ENCODE results near the gene ACTR6. TPM values are rescaled to one million over a fixed set of nuclear protein-coding genes. Genes with fewer than 3 reads are reported as not detected.
A peak's percentile ranks its signal among the peaks of the same experiment; 100 is the strongest.

ACTR6 gene
- 29.8 and 35.4 TPM in 2 replicates for total RNA-seq

- H3K27ac Mint-ChIP-seq = peak within 1 kb of the TSS; percentile 100
- peaks cover 4% of the 10 kb centered on the region for H3K36me3 Mint-ChIP-seq (ENCODE audit: low read depth)
- peak within 1 kb of the TSS; percentile 100 for H3K4me3 Mint-ChIP-seq
- intact Hi-C loops (cut with micrococcal nuclease) = loop anchor here (1.0 to 10.0 kb wide), 9 partner anchors 36 to 1698 kb away; partner anchors contain the start of genes DEPDC4, SCYL2, SLC25A3 and TMPO
- H3K4me1 Mint-ChIP-seq (ENCODE audit: low read depth) = peaks cover 39% of the 10 kb centered on the region
- no peaks in the 10 kb centered on the region for H3K9me3 Mint-ChIP-seq
- no peaks in the 10 kb centered on the region for H3K27me3 Mint-ChIP-seq (ENCODE audit: insufficient read depth)
- peak; percentile 94 for DNase-seq (ENCODE audit: low spot score)
Observed at GRCh38 chr12:100200463-100201181, at the start of gene ACTR6. ACTR6 (plus strand) TSS chr12:100200815; CDS start chr12:100200852, 37 bp downstream.

GRCh38 chr12:100151769-100152168 is 48.8 kb upstream of the ACTR6 start:
- H3K27me3 Mint-ChIP-seq (ENCODE audit: insufficient read depth) = no peaks in the 10 kb centered on the region
- H3K4me1 Mint-ChIP-seq (ENCODE audit: low read depth) = peaks cover 16% of the 10 kb centered on the region
- intact Hi-C loops (cut with micrococcal nuclease) = no loop called here
- H3K27ac Mint-ChIP-seq = no peak overlapping the region
- H3K36me3 Mint-ChIP-seq (ENCODE audit: low read depth) = peaks cover 2% of the 10 kb centered on the region
- H3K4me3 Mint-ChIP-seq = no peak overlapping the region
- no peaks in the 10 kb centered on the region for H3K9me3 Mint-ChIP-seq
- no peak for DNase-seq (ENCODE audit: low spot score)

DNA sequence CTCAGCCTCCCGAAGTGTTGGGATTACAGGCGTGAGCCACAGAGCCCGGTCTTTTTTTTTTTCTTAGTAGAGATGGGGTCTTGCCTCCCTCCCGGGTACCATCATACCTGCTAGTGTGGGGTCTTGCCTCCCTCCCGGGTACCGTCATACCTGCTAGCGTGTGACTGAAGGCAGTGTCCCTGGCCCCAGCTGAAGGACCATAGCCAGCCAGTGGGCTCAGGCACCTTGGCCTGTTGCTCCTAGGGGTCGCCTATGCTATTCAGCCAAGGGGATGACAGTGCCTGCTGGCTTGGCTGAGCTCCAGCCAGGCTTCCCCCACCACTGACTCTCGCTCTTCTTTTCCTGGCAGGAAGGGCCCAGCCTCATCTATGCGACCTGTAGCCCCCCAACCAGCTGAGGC is 47.5 kb upstream of the ACTR6 start:
- Mint-ChIP-seq H3K4me3 (no peak overlapping the region), H3K4me1 (ENCODE audit: low read depth) (peaks cover 16% of the 10 kb centered on the region), H3K36me3 (ENCODE audit: low read depth) (peaks cover 4% of the 10 kb centered on the region), H3K9me3 (no peaks in the 10 kb centered on the region), H3K27me3 (ENCODE audit: insufficient read depth) (no peaks in the 10 kb centered on the region), H3K27ac (no peak overlapping the region)
- intact Hi-C loops (cut with micrococcal nuclease) = no loop called here
- DNase-seq (ENCODE audit: low spot score) = no peak

- no peaks in the 10 kb centered on the region for H3K9me3 Mint-ChIP-seq
- H3K36me3 Mint-ChIP-seq (ENCODE audit: low read depth) = peaks cover 3% of the 10 kb centered on the region
- peak; percentile 64 for DNase-seq (ENCODE audit: low spot score)
- no peak overlapping the region for H3K4me3 Mint-ChIP-seq
- H3K27me3 Mint-ChIP-seq (ENCODE audit: insufficient read depth) = no peaks in the 10 kb centered on the region
- intact Hi-C loops (cut with micrococcal nuclease) = loop anchor here (1.0 kb wide), 2 partner anchors 46 to 400 kb away; partner anchors contain the start of gene ACTR6
- no peak overlapping the region for H3K27ac Mint-ChIP-seq
- peaks cover 10% of the 10 kb centered on the region for H3K4me1 Mint-ChIP-seq (ENCODE audit: low read depth)
Observed at GRCh38 chr12:100154474-100155247, 46.0 kb upstream of the ACTR6 start.

GRCh38 chr12:100156731-100157426 is 43.7 kb upstream of the ACTR6 start:
- intact Hi-C loops (cut with micrococcal nuclease) = no loop called here

DNA sequence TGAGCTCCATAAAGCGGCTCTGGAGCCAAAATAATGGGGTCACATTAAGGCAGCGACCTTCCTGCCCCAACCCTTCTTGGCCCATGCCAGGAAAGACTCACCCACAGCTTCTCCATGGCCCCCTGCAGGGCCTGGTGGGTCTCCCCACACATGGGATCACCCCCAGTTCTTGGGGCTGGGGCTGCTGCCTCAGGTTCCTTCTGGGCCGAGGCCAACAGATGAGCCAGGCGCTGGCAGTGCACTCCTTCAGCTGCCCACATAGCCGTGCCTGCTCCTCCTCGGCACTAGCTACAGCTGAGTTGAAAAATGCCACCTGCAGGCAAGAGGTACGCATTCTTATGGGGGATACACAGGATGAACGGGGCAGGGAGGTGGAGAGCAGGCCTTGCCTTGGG is 43.2 kb upstream of the ACTR6 start:
- no peak overlapping the region for H3K4me3 Mint-ChIP-seq
- no peaks in the 10 kb centered on the region for H3K9me3 Mint-ChIP-seq
- no peak for DNase-seq (ENCODE audit: low spot score)
- intact Hi-C loops (cut with micrococcal nuclease) = no loop called here
- no peaks in the 10 kb centered on the region for H3K27me3 Mint-ChIP-seq (ENCODE audit: insufficient read depth)
- H3K27ac Mint-ChIP-seq = no peak overlapping the region
- peaks cover 7% of the 10 kb centered on the region for H3K36me3 Mint-ChIP-seq (ENCODE audit: low read depth)
- H3K4me1 Mint-ChIP-seq (ENCODE audit: low read depth) = peaks cover 10% of the 10 kb centered on the region

More at GRCh38 chr12:100156731-100157426, 43.7 kb upstream of the ACTR6 start:
- Mint-ChIP-seq H3K4me1 (ENCODE audit: low read depth) (peaks cover 10% of the 10 kb centered on the region), H3K27me3 (ENCODE audit: insufficient read depth) (no peaks in the 10 kb centered on the region), H3K27ac (no peak overlapping the region), H3K36me3 (ENCODE audit: low read depth) (peaks cover 7% of the 10 kb centered on the region), H3K4me3 (no peak overlapping the region), H3K9me3 (no peaks in the 10 kb centered on the region)
- DNase-seq (ENCODE audit: low spot score) = no peak

GRCh38 chr12:100158535-100158934 is 42.1 kb upstream of the ACTR6 start:
- Mint-ChIP-seq H3K36me3 (ENCODE audit: low read depth) (peaks cover 7% of the 10 kb centered on the region), H3K27ac (no peak overlapping the region), H3K4me1 (ENCODE audit: low read depth) (peaks cover 12% of the 10 kb centered on the region), H3K4me3 (no peak overlapping the region), H3K9me3 (no peaks in the 10 kb centered on the region), H3K27me3 (ENCODE audit: insufficient read depth) (no peaks in the 10 kb centered on the region)
- DNase-seq (ENCODE audit: low spot score) = no peak
- intact Hi-C loops (cut with micrococcal nuclease) = no loop called here

DNA sequence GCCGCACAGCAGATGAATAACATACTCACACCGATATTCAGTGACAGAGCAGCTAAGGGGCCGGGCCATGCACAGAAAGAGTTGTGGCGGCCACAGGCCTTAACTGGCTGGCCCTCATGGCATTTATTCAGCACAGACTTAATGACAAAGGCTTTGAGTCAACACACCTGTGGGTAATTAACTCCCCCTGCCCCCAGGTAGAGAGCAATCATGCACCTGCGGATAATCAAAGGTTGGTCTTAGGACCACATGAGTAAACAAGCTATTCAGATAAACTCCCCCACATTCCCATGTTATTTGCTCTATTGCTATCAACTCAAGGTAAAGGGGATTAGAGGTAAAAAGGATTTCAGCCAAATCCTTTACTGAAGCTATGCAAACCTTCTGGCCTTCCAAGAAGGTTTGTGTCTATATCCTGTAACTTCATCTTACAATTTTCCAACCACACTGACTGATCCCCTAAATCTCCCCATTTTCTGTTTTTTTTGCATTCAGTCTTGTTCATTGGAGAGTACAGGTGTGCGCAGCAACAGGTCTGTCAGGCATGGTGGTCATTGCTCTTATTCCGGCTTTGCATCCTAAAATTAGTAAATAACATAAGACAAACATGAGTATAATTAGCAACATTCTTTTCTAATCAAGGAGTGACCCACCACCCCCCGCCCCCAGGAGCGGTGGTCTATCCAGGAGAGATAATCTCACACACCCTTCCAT is 41.1 kb upstream of the ACTR6 start:
- no peak for DNase-seq (ENCODE audit: low spot score)
- Mint-ChIP-seq H3K9me3 (no peaks in the 10 kb centered on the region), H3K27ac (no peak overlapping the region), H3K4me3 (no peak overlapping the region), H3K4me1 (ENCODE audit: low read depth) (peaks cover 19% of the 10 kb centered on the region), H3K27me3 (ENCODE audit: insufficient read depth) (no peaks in the 10 kb centered on the region), H3K36me3 (ENCODE audit: low read depth) (peaks cover 7% of the 10 kb centered on the region)
- intact Hi-C loops (cut with micrococcal nuclease) = no loop called here

- H3K4me1 Mint-ChIP-seq (ENCODE audit: low read depth) = peaks cover 17% of the 10 kb centered on the region
- no peaks in the 10 kb centered on the region for H3K27me3 Mint-ChIP-seq (ENCODE audit: insufficient read depth)
- intact Hi-C loops (cut with micrococcal nuclease) = loop anchor here (1.0 to 2.0 kb wide), 2 partner anchors 20 to 37 kb away; partner anchors contain the start of gene ACTR6
- H3K36me3 Mint-ChIP-seq (ENCODE audit: low read depth) = peaks cover 6% of the 10 kb centered on the region
- H3K27ac Mint-ChIP-seq = no peak overlapping the region
- DNase-seq (ENCODE audit: low spot score) = peak; percentile 64
- peak overlapping the region; percentile 51 for H3K4me3 Mint-ChIP-seq
- no peaks in the 10 kb centered on the region for H3K9me3 Mint-ChIP-seq
Observed at GRCh38 chr12:100163416-100164152, 37.0 kb upstream of the ACTR6 start.

GRCh38 chr12:100164153-100164704 is 36.4 kb upstream of the ACTR6 start:
- peaks cover 17% of the 10 kb centered on the region for H3K4me1 Mint-ChIP-seq (ENCODE audit: low read depth)
- intact Hi-C loops (cut with micrococcal nuclease) = loop anchor here (1.0 to 2.0 kb wide), 2 partner anchors 21 to 37 kb away; partner anchors contain the start of gene ACTR6
- no peaks in the 10 kb centered on the region for H3K9me3 Mint-ChIP-seq
- H3K27ac Mint-ChIP-seq = no peak overlapping the region
- H3K36me3 Mint-ChIP-seq (ENCODE audit: low read depth) = peaks cover 6% of the 10 kb centered on the region
- DNase-seq (ENCODE audit: low spot score) = no peak
- peak overlapping the region; percentile 51 for H3K4me3 Mint-ChIP-seq
- no peaks in the 10 kb centered on the region for H3K27me3 Mint-ChIP-seq (ENCODE audit: insufficient read depth)

GRCh38 chr12:100165356-100165755 is 35.3 kb upstream of the ACTR6 start:
- Mint-ChIP-seq H3K4me3 (no peak overlapping the region), H3K27ac (no peak overlapping the region), H3K36me3 (ENCODE audit: low read depth) (peaks cover 6% of the 10 kb centered on the region), H3K4me1 (ENCODE audit: low read depth) (peaks cover 17% of the 10 kb centered on the region), H3K27me3 (ENCODE audit: insufficient read depth) (no peaks in the 10 kb centered on the region), H3K9me3 (no peaks in the 10 kb centered on the region)
- intact Hi-C loops (cut with micrococcal nuclease) = loop anchor here (2.0 kb wide), 1 partner anchor 35 kb away; the partner anchor contains the start of gene ACTR6
- DNase-seq (ENCODE audit: low spot score) = no peak

Data from activated T-helper 1 cell treated with anti-CD3 and anti-CD28 coated beads, Interleukin-12 subunit alpha, Interleukin-12 subunit beta, Interleukin-2, Interleukin-4 antibody, amounts not matched to agents 30 ng/mL and 10 ng/mL and 1 ng/mL, durations not matched to agents 14 hours and 24 hours and 36 hours (primary cell).